Tibial artery (tissue), 4 donors: ENCODE results near the gene TMC5.

Experiments
- DNase-seq, 2 donors: peaks; one replicate each; pipeline ENCODE4 v3.0.0-alpha.2; 2019
- H3K27ac ChIP-seq, 2 donors: fragments of 200-600 bp; sonication (generic) in 1 of 2; 1 replicate in 1 of 2; 2 replicates in 1 of 2; pipeline ENCODE4 v1.5.1; 2018 to 2019; ENCODE audit warnings: mild to moderate bottlenecking in 1 of 2
- H3K27me3 ChIP-seq, 2 donors: fragments of 200-600 bp; sonication (generic) in 1 of 2; one replicate each; pipeline versions ENCODE4 v1.5.1 to v1.6.0; 2016 to 2019
- H3K36me3 ChIP-seq, 3 donors: fragments of 200-600 bp; sonication (generic) in 2 of 3; one replicate each; pipeline ENCODE4 v1.5.1; 2016 to 2019; ENCODE audit warnings: mild to moderate bottlenecking in 2 of 3
- H3K4me1 ChIP-seq, 4 donors: fragments of 200-600 bp; sonication (generic) in 2 of 4; 1 replicate in 3 of 4; 2 replicates in 1 of 4; pipeline ENCODE4 v1.5.1; 2016 to 2019
- H3K4me3 ChIP-seq, 2 donors: fragments of 200-600 bp; sonication (generic) in 1 of 2; 1 replicate in 1 of 2; 2 replicates in 1 of 2; pipeline ENCODE4 v1.5.1; 2018 to 2019; ENCODE audit warnings: mild to moderate bottlenecking in 2 of 2
- H3K9me3 ChIP-seq, 3 donors: fragments of 200-600 bp; sonication (generic) in 1 of 3; one replicate each; pipeline ENCODE4 v1.5.1; 2016 to 2019
- intact Hi-C: fragments of 100-400 bp; cut with DNase I; formaldehyde crosslinking; loops from one replicate; pipeline ENCODE4 v1.15.0; 2023; ENCODE audit warnings: low total_unique reads
- TF ChIP-seq, protein P1 (sequence below), 2 experiments: fragments of 200-600 bp in 1 of 2; fragments of 450-650 bp in 1 of 2; IDR thresholded peaks; one replicate each; pipeline ENCODE4 v1.5.1; 2017 to 2019; ENCODE audit warnings: antibody characterized with exemption in 2 of 2, mild to moderate bottlenecking in 1 of 2, moderate library complexity in 1 of 2

TMC5 gene

DNA sequence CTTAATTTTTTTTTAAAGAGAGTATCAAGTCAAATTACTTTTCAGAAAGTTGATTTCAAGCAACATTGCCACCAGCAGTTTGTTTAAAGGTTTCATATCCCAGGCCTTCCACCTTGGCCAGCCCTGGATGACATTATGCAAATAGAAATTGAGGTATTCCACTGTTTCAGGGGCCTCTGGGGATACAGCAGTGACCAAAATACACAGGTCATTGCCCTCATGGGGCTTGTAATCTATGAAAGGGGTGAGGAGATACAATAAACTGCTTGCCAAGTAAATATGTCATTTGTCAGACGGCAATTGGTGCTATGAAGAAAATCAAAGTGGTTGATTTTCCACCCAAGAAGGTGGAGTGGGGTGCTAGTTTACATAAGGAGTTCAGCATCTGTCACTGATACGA, 37.8 kb upstream of the TMC5 start:
- no peaks in the 10 kb centered on the region for H3K27me3 ChIP-seq
- H3K4me3 ChIP-seq: no peak overlapping the region
- DNase-seq: no peak
- no peaks in the 10 kb centered on the region for H3K4me1 ChIP-seq
- no peak overlapping the region for H3K27ac ChIP-seq
- H3K9me3 ChIP-seq: no peaks in the 10 kb centered on the region
- intact Hi-C loops: loop anchor here (2.0 kb wide), 1 partner anchor 293 kb away; no protein-coding TSS in a partner anchor
- TF ChIP-seq, protein P1, sequence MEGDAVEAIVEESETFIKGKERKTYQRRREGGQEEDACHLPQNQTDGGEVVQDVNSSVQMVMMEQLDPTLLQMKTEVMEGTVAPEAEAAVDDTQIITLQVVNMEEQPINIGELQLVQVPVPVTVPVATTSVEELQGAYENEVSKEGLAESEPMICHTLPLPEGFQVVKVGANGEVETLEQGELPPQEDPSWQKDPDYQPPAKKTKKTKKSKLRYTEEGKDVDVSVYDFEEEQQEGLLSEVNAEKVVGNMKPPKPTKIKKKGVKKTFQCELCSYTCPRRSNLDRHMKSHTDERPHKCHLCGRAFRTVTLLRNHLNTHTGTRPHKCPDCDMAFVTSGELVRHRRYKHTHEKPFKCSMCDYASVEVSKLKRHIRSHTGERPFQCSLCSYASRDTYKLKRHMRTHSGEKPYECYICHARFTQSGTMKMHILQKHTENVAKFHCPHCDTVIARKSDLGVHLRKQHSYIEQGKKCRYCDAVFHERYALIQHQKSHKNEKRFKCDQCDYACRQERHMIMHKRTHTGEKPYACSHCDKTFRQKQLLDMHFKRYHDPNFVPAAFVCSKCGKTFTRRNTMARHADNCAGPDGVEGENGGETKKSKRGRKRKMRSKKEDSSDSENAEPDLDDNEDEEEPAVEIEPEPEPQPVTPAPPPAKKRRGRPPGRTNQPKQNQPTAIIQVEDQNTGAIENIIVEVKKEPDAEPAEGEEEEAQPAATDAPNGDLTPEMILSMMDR (IDR thresholded peaks at IDR 0.05): no peak
- H3K36me3 ChIP-seq: no peaks in the 10 kb centered on the region

- intact Hi-C loops: no loop called here
- H3K27ac ChIP-seq: no peak overlapping the region
- H3K36me3 ChIP-seq: no peaks in the 10 kb centered on the region
- no peaks in the 10 kb centered on the region for H3K27me3 ChIP-seq
- no peaks in the 10 kb centered on the region for H3K4me1 ChIP-seq
- DNase-seq: no peak
- H3K4me3 ChIP-seq: no peak overlapping the region
- no peaks in the 10 kb centered on the region for H3K9me3 ChIP-seq
- TF ChIP-seq, protein P1 (IDR thresholded peaks at IDR 0.05): no peak
These were observed 37.4 kb upstream of the TMC5 start for GRCh38 chr16:19380328-19380727.

DNA sequence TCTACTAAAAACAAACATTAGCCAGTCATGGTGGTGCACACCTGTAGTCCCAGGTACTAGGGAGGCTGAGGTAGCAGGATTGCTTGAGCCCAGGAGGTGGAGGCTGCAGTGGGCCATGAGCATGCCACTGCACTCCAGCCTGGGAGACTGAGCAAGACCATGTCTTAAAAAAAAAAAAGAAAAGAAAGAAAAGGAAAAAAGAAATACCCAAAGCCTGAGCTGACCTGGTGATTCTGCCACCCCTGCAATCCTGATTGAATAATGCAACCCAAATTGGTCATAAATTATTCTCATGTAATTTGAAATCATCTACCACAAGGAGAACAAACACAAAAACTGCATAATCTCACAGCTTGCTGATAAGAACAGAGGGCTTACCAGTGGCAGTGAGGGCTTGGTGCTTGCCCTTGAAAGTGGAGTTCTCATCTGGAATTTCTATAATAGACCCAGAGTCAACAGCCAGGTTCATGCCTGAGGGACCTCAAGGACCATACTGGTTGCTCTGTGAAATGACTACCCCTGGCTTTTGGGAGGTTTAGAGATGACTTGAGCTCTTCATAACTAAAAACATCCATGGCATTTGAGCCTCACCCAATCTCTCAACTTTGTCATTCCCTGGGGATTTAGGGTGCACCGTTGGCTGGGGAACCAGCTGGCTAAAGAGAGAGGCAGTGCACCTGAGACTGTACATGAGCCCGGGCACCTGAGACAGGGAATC, 35.4 kb upstream of the TMC5 start:
- Histone ChIP-seq H3K4me1 (no peaks in the 10 kb centered on the region), H3K27ac (no peak overlapping the region), H3K9me3 (peaks cover 0 to 5% (median 0%) of the 10 kb centered on the region in 3 donors), H3K27me3 (no peaks in the 10 kb centered on the region), H3K36me3 (no peaks in the 10 kb centered on the region), H3K4me3 (no peak overlapping the region)
- intact Hi-C loops: no loop called here
- TF ChIP-seq, protein P1 (IDR thresholded peaks at IDR 0.05): no peak
- DNase-seq: no peak

DNA sequence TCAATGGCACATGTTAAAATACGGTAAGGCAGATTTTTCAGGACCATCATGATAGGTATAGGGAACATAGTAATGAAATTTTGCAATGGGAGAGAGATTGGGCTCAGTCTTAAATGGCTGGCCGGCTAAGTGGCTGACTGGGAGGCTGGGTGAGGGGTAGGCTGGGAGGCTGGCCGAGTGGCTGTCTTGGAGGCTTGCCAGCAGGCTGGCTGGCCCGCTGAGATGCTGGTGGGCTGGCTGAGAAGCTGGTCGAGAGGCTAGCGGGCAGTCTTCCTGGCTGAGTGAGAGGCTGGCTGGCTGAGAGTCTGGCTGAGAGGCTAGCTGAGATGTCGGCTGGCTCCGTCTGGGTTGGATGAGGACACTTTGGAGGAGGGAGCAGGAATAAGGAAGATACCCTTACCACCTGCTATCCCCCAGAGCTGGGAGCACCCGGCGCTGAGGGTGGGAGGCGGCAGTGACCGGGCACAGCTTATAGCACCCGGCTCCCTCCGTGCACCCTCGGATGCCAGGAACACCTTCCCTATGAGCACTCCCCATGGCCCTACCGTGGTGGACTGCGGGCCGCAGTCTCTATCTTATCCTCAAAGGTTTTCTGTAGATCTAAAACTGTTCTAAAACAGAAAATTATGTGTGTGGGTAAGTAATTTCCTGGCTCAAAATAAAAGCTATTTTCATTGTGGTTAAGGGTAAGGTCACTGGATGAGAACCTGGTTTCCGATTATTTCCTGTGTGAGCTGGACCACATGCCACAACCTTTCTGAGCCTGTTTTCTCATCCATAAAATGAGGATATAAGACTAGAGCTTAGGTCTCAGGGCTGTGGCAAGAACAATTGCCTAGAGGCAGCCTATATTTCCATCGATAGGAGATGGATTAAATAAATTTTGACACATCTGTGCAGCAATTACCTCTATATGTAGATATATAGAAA, 34.5 kb upstream of the TMC5 start:
- intact Hi-C loops: no loop called here
- DNase-seq: peak in 1 of 2 donors; percentile 63
- Histone ChIP-seq H3K4me3 (no peak overlapping the region), H3K4me1 (no peaks in the 10 kb centered on the region), H3K27ac (no peak overlapping the region), H3K9me3 (peaks cover 0 to 9% (median 0%) of the 10 kb centered on the region in 3 donors), H3K27me3 (no peaks in the 10 kb centered on the region), H3K36me3 (no peaks in the 10 kb centered on the region)
- TF ChIP-seq, protein P1 (IDR thresholded peaks at IDR 0.05): no peak

DNA sequence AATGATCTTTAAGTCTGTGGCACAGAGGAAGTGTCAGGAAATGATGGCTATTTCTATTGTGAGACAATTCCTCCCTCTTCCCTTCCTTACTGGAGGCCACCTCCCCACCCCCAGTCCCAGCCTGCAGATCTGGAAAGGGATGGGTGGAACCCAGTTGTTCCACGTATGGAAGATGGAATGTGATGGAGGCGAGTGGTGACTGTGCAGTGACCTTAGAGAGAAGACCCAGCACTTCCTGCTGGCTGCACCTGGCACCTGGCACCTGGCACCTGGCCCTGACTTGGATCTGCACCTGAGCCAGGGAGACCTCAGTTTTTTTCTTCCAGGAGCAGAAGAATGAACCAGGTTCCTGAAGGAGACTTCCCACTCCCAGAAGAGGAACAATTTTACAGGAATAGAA, 33.0 kb upstream of the TMC5 start:
- intact Hi-C loops: no loop called here
- H3K36me3 ChIP-seq: no peaks in the 10 kb centered on the region
- no peaks in the 10 kb centered on the region for H3K27me3 ChIP-seq
- H3K27ac ChIP-seq: no peak overlapping the region
- no peak for DNase-seq
- no peaks in the 10 kb centered on the region for H3K4me1 ChIP-seq
- TF ChIP-seq, protein P1 (IDR thresholded peaks at IDR 0.05): no peak
- no peak overlapping the region for H3K4me3 ChIP-seq
- H3K9me3 ChIP-seq: peaks cover 0 to 9% (median 0%) of the 10 kb centered on the region in 3 donors
